GM18873 (cell line): Measurements from ENCODE around the gene IRF5.
"Not testable (repeated sequence)": the region's sequence is repeated elsewhere in the genome, so short reads cannot be mapped to it uniquely, and the experiment has no call there.

ENCODE experiments used
- ATAC-seq: cut with Tn5 transposase; IDR thresholded peaks from one replicate; pipeline ENCODE4 v1.9.1; 2021; ENCODE audit warnings: mild to moderate bottlenecking, moderate library complexity, moderate number of reproducible peaks; ENCODE audit not compliant: unreplicated experiment, low FRiP score

Gene IRF5

GRCh38 chr7:128937271-128937646 is 468 bp upstream of the IRF5 start:
- ATAC-seq = no peak

GRCh38 chr7:128938544-128939074 is 882 bp downstream of the IRF5 start:
- no peak for ATAC-seq

DNA sequence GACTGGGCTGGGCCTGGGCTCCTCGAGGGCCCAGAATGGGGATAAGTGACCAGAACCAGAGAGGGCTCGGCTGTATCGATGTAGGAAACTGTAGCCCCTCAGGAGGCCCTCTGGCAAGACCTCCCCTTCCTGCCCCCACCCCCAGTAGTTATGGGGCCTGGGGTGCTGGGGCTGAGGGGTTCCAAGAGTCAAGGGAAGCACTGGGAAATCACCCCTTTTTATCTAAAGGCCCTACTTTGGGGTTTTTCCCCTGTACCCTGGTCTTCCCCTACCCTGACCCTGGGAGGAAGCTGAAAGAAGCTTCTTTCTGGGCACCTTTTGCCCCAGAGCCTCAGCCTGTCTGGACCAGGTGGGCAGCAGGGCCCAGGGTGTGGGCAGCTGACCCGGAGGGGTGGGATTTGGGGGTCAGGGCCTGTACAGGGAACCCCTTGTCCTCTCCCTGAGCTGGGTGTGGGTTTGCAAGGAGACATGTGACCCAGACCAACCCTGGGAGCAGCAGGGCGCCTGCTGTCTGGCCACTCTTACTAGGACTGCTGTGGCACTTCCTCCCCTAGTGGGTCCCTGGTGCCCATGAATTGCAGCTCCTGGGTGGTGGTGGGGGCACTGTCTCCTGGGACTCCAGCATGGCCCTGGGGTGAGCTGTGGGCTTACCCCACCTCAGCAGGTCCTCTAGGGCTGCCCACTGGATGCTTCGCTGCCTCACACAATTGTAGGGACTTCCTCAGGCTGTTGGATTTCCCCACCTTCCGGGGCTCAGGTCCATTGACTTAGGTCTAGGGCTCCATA is 1.5 kb downstream of the IRF5 start:
- peak; percentile 18 for ATAC-seq

GRCh38 chr7:128939861-128940410 is 2.2 kb downstream of the IRF5 start:
- peak; percentile 11 for ATAC-seq

DNA sequence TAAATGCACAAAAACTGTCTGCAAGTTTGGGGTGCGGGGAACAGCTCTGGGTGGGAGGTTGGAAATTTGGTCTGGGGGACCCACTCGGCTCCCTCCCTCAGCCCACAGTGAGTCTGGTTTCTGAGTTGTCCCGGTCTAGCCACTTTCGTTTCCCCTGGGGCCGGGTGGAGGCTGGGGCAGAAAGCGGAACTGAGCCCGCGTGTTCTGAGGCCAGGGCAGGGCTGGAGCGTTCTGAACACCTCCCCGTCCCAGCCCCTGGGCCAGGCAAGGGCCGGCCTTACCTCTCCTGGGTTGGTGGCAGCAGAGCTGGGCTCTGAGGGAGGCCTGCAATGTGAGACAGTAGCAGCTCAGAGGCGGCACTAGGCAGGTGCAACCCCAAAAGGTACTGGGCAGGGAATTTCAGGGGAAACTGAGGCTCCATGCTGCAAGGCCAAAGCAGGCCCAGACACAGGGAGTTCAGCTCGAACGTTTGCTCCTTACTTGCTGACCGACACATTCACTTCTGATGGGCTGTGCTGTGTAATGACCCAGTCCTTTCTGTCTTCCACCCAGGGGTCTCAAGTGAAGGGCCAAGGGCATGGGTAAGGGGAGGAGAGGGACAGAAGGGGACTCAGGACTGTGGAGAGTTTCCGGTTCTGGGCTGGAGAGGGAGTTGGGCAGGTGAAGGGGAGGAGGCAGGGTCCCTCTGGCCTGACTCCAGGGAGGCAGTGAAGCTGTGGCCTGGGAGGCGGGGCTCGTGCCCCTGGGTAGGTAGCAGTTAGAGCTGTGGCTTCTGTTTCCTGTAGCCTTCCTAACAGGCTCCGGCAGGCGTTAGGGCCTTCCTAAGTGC is 3.0 kb downstream of the IRF5 start:
- ATAC-seq = peak; percentile 37

DNA sequence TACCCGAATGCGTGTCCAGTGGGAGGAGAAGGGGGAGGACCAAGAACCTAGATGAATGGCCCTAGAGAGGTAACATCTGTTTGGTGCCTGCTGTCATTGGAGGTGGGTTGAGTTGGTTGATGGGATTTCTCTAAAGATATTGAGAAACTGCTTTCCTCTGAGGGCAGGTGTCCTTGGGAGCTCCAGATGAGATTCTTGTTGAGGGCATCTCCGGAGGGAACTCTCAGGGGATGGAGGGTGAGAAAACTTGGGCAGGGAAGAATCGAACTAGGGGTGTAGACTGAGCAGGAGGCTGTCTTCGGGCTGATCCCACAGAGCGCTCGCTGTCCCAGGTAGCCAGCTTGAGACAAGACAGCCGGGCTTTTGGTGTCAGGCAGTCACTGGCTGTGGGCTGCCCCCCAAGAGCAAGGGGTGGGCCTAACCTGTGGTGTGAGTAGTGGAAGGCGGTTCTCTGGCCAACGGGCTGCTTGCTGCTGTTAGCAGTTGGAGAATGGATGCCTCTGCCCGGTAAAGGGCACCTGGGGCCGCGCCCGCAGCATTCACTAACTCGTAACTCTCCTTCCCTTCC is 3.7 kb downstream of the IRF5 start:
- no peak for ATAC-seq

DNA sequence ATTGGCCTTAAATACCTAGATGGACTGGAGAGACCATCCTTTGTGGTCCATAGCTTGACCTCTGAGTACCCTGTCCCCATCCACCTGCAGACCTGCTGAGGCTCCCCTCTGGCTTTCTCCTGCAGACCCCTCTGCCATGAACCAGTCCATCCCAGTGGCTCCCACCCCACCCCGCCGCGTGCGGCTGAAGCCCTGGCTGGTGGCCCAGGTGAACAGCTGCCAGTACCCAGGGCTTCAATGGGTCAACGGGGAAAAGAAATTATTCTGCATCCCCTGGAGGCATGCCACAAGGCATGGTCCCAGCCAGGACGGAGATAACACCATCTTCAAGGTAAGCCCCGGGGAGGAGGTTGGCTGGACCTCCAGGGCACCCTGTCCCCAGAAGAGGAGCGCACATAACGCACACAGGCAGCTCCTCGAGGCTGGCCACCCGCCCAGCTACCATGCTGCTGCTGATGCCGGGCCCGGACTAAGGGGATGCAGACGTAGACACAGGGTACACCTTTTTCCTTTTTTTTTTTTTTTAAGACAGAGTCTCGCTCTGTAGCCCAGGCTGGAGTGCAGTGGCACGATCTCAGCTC is 4.3 kb downstream of the IRF5 start:
- no peak for ATAC-seq

GRCh38 chr7:128943251-128943650 is 5.5 kb downstream of the IRF5 start:
- ATAC-seq = not testable (repeated sequence)

DNA sequence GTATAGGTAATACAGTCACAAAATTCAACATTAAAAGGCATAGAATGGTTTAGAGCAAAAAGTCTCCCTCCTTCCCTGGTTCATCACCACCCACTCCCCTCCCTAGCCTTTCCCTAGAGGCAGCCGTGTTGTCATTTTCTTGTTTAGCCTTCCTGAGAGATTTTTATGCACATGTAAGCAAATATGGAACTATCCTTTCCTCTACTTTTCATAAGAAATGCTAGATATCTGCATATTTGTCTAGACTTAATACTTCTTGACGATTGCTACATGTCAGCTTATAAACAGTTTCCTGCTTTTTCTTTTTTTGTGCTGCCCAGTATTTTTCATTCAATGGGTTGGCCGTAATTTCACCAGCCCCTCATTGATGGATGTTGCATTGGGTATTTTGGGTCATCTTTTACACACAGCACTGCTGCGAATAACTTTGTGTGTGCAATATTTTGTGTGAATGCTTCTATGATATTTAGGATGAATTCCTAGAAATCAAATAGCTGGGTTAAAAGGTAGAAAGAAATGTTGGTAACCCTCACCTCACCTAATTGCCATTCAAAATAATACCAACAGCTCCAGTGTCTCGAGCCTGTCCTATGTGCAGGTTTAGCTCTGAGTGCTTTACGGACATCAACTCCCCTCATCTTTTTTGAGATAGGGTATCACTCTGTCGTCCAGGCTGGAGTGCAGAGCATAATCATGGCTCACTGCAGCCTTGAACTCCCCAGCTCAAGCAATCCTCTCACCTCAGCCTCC is 6.9 kb downstream of the IRF5 start:
- no peak for ATAC-seq

DNA sequence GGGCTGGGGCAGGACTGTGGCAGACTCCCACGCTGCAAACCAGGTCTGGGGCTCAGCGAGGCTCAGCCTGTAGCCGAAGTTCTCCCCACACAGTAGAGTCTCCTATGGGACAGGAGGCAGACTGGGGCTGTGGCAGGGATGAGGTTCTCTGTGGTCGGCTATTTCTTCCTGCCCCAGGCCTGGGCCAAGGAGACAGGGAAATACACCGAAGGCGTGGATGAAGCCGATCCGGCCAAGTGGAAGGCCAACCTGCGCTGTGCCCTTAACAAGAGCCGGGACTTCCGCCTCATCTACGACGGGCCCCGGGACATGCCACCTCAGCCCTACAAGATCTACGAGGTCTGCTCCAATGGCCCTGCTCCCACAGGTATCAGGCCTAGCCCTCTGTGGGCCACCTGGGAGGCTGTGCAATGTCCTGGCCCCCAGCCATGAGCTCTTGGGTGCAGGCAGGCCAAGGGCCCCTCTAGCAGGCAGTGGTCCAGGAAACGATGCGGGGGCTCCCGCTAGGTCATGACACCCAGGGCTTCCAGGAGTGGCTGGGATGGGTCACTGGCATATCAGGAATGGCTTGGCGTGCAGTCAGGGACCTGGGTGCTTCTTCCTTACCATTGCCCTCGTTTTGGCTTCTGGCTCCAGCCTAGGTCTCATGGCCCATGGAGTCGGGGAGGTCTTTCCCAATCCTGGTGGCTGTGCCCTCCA is 8.1 kb downstream of the IRF5 start:
- no peak for ATAC-seq

- ATAC-seq = no peak
Observed at GRCh38 chr7:128946936-128947830, 9.5 kb downstream of the IRF5 start.

DNA sequence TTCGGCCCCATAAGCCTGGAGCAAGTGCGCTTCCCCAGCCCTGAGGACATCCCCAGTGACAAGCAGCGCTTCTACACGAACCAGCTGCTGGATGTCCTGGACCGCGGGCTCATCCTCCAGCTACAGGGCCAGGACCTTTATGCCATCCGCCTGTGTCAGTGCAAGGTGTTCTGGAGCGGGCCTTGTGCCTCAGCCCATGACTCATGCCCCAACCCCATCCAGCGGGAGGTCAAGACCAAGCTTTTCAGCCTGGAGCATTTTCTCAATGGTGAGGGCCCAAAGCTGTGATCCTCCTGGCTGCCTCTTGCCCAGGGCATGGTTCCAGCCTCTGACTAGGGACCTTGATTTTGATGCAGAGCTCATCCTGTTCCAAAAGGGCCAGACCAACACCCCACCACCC is 10.1 kb downstream of the IRF5 start:
- ATAC-seq = no peak

- no peak for ATAC-seq
Observed at GRCh38 chr7:128948312-128948973, 10.7 kb downstream of the IRF5 start.

DNA sequence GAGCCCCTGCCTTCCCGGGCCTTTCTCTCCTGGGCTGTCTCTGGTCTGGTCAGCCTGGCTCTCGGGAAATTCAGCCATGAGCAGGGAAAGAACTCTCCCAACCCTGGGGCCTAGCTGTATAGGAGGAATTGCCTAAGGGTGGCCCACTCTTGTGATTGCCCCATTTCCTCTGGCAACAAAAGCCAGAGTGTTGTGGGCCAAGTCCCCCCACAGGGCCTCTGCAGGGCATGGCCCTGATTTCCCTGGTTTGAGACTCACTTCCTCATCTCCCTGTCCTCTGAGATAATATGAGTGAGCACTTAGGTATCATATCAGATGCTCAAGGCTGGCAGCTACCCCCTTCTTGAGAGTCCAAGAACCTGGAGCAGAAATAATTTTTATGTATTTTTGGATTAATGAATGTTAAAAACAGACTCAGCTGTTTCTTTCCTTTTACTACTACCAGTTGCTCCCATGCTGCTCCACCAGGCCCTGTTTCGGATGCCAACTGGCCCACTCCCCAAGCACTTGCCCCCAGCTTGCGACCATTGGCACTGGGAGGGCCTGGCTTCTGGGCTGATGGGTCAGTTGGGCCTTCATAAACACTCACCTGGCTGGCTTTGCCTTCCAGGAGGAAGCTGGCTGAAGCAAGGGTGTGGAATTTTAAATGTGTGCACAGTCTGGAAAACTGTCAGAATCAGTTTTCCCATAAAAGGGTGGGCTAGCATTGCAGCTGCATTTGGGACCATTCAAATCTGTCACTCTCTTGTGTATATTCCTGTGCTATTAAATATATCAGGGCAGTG is 11.4 kb downstream of the IRF5 start:
- ATAC-seq = no peak

DNA sequence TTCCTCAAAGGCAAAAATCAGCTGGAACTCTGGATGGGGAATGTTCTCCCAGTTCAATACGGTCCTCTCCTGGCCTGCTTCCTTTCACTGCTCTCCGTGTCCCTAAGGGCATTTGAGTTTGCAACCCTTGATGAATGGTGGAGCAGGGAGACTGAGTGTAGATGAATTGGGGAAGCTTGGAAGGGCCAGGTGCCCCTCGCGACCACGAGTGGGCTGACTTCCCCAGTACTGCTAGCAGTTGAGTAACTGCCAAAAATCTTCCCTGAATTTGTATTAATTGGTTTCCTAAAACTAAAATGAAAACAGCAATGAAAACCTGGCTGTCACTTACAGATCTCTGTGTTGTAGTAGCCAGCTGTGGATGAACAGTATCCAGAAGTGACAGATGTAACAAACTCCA is 13.6 kb downstream of the IRF5 start:
- ATAC-seq = no peak

DNA sequence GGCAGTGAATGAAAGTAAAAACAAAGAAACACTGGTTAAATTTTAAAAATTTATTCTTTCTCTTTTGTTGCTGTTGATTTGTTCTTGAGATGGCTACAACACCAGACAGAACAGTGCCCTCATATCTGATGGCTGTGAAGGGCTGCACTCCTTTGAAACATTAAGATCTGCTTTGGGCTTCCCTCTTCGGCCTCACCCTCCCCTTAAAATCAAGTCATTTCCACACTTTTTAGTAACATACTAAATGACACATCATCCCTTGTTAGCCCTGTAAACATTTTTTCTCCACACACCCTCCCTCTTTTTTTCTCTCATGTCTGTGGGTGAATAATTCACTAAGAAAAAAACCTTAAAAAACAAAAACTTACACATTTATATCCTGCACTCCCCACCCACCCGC is 16.4 kb downstream of the IRF5 start:
- no peak for ATAC-seq
